B cell (primary cell): Measurements from ENCODE around the gene DIABLO. TPM values are rescaled to one million over a fixed set of nuclear protein-coding genes. Genes with fewer than 3 reads are reported as not detected.

Experiments used
- ATAC-seq: fragments of 200-7000 bp; cut with Tn5 transposase; one replicate; pipeline ENCODE4 v1.10.0; 2021; ENCODE audit warnings: low read depth, mild to moderate bottlenecking, moderate number of reproducible peaks, moderate library complexity
- CTCF ChIA-PET: fragments of 350-600 bp; sonication (Branson Sonifier 250); formaldehyde crosslinking; loops from one replicate; lab custom pipeline; 2021; ENCODE audit warnings: antibody characterized with exemption, inconsistent platforms; lab: Charles Lee
- POLR2A ChIA-PET: fragments of 350-600 bp; sonication (Branson Sonifier 250); formaldehyde crosslinking; loops from one replicate; lab custom pipeline; 2021; ENCODE audit warnings: antibody characterized with exemption; lab: Charles Lee
- DNase-seq: peaks from one replicate; pipeline ENCODE4 v3.0.0; 2013
- H2AFZ ChIP-seq: 2 replicates; pipeline ENCODE4 v1.6.1; 2012; ENCODE audit warnings: mild to moderate bottlenecking, low read depth, low read length; ENCODE audit not compliant: insufficient read depth, poor library complexity, severe bottlenecking
- H3K27ac ChIP-seq, 2 donors: 1 replicate in 1 of 2; 2 replicates in 1 of 2; pipeline ENCODE4 v1.5.1; 2012 to 2013; ENCODE audit warnings: low read length in 2 of 2, mild to moderate bottlenecking in 2 of 2, moderate library complexity in 1 of 2
- H3K27me3 ChIP-seq, 4 experiments: fragments of 200-600 bp in 1 of 4; sonication (generic) in 1 of 4; replicated peaks in 1 of 4; 1 replicate in 2 of 4; 2 replicates in 2 of 4; pipeline versions ENCODE4 v1.6.1 to v1.7.0; 2013 to 2016; ENCODE audit warnings: low read length in 3 of 4, mild to moderate bottlenecking in 2 of 4, mixed read lengths in 1 of 4, moderate library complexity in 1 of 4; ENCODE audit not compliant: insufficient read depth in 4 of 4, control insufficient read depth in 3 of 4; ENCODE audit errors: control extremely low read depth in 1 of 4
- H3K36me3 ChIP-seq, 2 experiments: replicated peaks in 1 of 2; 1 replicate in 1 of 2; 2 replicates in 1 of 2; pipeline versions ENCODE4 v1.6.1 to v1.7.1; 2013; ENCODE audit warnings: low read length in 1 of 2; ENCODE audit not compliant: insufficient read depth in 2 of 2, control insufficient read depth in 1 of 2; ENCODE audit errors: control extremely low read depth in 1 of 2, extremely low read depth in 1 of 2
- H3K4me1 ChIP-seq, 2 donors: fragments of 200-600 bp in 1 of 2; sonication (generic) in 1 of 2; 1 replicate in 1 of 2; 2 replicates in 1 of 2; pipeline versions ENCODE4 v1.5.1 to v1.6.1; 2013 to 2017; ENCODE audit warnings: low read length in 2 of 2; ENCODE audit not compliant: control insufficient read depth in 2 of 2, insufficient read depth in 2 of 2
- H3K4me2 ChIP-seq: replicated peaks from 2 replicates; pipeline ENCODE3; 2012; ENCODE audit warnings: mild to moderate bottlenecking, low read depth, low read length; ENCODE audit not compliant: poor library complexity, severe bottlenecking
- H3K4me3 ChIP-seq, 5 experiments: fragments of 200-600 bp in 1 of 5; sonication (generic) in 1 of 5; 1 replicate in 3 of 5; 2 replicates in 2 of 5; pipeline versions ENCODE4 v1.5.1 to v1.7.0; 2011 to 2016; ENCODE audit warnings: low read length in 4 of 5, mild to moderate bottlenecking in 4 of 5, low read depth in 2 of 5, control low read depth in 1 of 5, moderate library complexity in 1 of 5; ENCODE audit not compliant: insufficient read depth in 1 of 5; ENCODE audit errors: control extremely low read depth in 1 of 5, extremely low read depth in 1 of 5
- H3K79me2 ChIP-seq: fragments of 200-600 bp; sonication (generic); one replicate; pipeline ENCODE4 v1.6.0; 2016; ENCODE audit warnings: low read length; ENCODE audit not compliant: control insufficient read depth, insufficient read depth
- H3K9ac ChIP-seq: fragments of 200-600 bp; sonication (generic); 2 replicates; pipeline ENCODE4 v1.6.1; 2017; ENCODE audit warnings: mild to moderate bottlenecking, low read length, moderate library complexity
- H3K9me3 ChIP-seq, 3 donors: one replicate each; pipeline versions ENCODE4 v1.6.1 to v1.7.1; 2013; ENCODE audit warnings: low read length in 2 of 3; ENCODE audit not compliant: control insufficient read depth in 2 of 3, insufficient read depth in 1 of 3; ENCODE audit errors: control extremely low read depth in 1 of 3
- H4K20me1 ChIP-seq: 2 replicates; pipeline ENCODE4 v1.6.0; 2012; ENCODE audit warnings: mild to moderate bottlenecking, low read length; ENCODE audit not compliant: insufficient read depth, control insufficient read depth, poor library complexity, severe bottlenecking
- H3K27ac Mint-ChIP-seq: one replicate; pipeline ENCODE4 v1.8.0; 2021; ENCODE audit warnings: mixed read lengths
- H3K27me3 Mint-ChIP-seq: one replicate; pipeline ENCODE4 v1.8.0; 2021; ENCODE audit warnings: mixed read lengths
- H3K4me1 Mint-ChIP-seq: one replicate; pipeline ENCODE4 v1.8.0; 2021; ENCODE audit warnings: mixed read lengths
- H3K4me3 Mint-ChIP-seq: one replicate; pipeline ENCODE4 v1.8.0; 2021; ENCODE audit warnings: mixed read lengths
- H3K9me3 Mint-ChIP-seq: one replicate; pipeline ENCODE4 v1.8.0; 2022; ENCODE audit warnings: mixed read lengths; ENCODE audit not compliant: insufficient read depth
- EZH2 ChIP-seq: IDR thresholded peaks from 2 replicates; pipeline ENCODE4 v1.6.1; 2012; ENCODE audit warnings: borderline replicate concordance, low read depth, mild to moderate bottlenecking, moderate library complexity, low read length; ENCODE audit not compliant: insufficient read depth, poor library complexity, severe bottlenecking
- WGBS: methylation state at CpG from one replicate; pipeline ENCODE4 v1.1.5; 2013; ENCODE audit warnings: missing lambda C conversion rate; ENCODE audit not compliant: insufficient coverage; 5-methylcytosine and 5-hydroxymethylcytosine counted together
- intact Hi-C: fragments of 100-400 bp; cut with micrococcal nuclease; formaldehyde crosslinking; loops from one replicate; pipeline ENCODE4 v1.10.0; 2022
- polyA plus RNA-seq: library from polyadenylated mRNA; depleted of rRNA; stranded (reverse); fragments of >200 nt; gene quantifications from 2 replicates; pipeline ENCODE4 v1.2.3, GENCODE V29; 2012
- total RNA-seq, 2 donors: library from RNA; stranded (reverse); fragments of 120-200 nt in 1 of 2; gene quantifications; 1 replicate in 1 of 2; 2 replicates in 1 of 2; pipeline versions ENCODE4 v1.2.3 to v1.2.4, GENCODE V29; 2013 to 2022
- TF ChIP-seq, protein P1 (sequence below): fragments of 200-600 bp; IDR thresholded peaks from one replicate; pipeline ENCODE4 v1.8.0; 2022; ENCODE audit warnings: antibody characterized with exemption, mild to moderate bottlenecking

The DIABLO gene
- total and polyA plus RNA-seq, 2 donors (not counting 1 experiment from before 2014, with no cell fraction given): 36.8 to 44.6 TPM

GRCh38 chr12:122243965-122244364, 18.1 kb upstream of the DIABLO start:
- H3K4me2 ChIP-seq: no peak overlapping the region
- Mint-ChIP-seq H3K4me3 (no peak overlapping the region), H3K27ac (no peak overlapping the region), H3K27me3 (no peaks in the 10 kb centered on the region), H3K9me3 (no peaks in the 10 kb centered on the region), H3K4me1 (no peaks in the 10 kb centered on the region)
- no peaks in the 10 kb centered on the region for H3K79me2 ChIP-seq
- H3K9me3 ChIP-seq: no peaks in the 10 kb centered on the region
- no peaks in the 10 kb centered on the region for H4K20me1 ChIP-seq
- no peak for TF ChIP-seq EZH2
- TF ChIP-seq, protein P1, sequence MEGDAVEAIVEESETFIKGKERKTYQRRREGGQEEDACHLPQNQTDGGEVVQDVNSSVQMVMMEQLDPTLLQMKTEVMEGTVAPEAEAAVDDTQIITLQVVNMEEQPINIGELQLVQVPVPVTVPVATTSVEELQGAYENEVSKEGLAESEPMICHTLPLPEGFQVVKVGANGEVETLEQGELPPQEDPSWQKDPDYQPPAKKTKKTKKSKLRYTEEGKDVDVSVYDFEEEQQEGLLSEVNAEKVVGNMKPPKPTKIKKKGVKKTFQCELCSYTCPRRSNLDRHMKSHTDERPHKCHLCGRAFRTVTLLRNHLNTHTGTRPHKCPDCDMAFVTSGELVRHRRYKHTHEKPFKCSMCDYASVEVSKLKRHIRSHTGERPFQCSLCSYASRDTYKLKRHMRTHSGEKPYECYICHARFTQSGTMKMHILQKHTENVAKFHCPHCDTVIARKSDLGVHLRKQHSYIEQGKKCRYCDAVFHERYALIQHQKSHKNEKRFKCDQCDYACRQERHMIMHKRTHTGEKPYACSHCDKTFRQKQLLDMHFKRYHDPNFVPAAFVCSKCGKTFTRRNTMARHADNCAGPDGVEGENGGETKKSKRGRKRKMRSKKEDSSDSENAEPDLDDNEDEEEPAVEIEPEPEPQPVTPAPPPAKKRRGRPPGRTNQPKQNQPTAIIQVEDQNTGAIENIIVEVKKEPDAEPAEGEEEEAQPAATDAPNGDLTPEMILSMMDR: no peak
- H3K27me3 ChIP-seq: no peaks in the 10 kb centered on the region
- H3K27ac ChIP-seq: no peak overlapping the region
- ChIA-PET CTCF (interaction anchor here (0.8 kb wide), 1 partner anchor 227 kb away, joined by 3 read pairs; no protein-coding TSS in a partner anchor), POLR2A (no interaction called here)
- no peak for ATAC-seq
- no peak overlapping the region for H3K9ac ChIP-seq
- intact Hi-C loops: no loop called here
- 79% methylated on average over 2 of the region's 6 CpGs for WGBS
- no peak overlapping the region for H3K4me3 ChIP-seq
- no peaks in the 10 kb centered on the region for H3K4me1 ChIP-seq
- DNase-seq: no peak
- no peak overlapping the region for H2AFZ ChIP-seq
- H3K36me3 ChIP-seq: peaks cover 3 to 37% of the 10 kb centered on the region in 2 experiments

- no peaks in the 10 kb centered on the region for H4K20me1 ChIP-seq
- intact Hi-C loops: no loop called here
- H3K27me3 Mint-ChIP-seq: no peaks in the 10 kb centered on the region
- no peaks in the 10 kb centered on the region for H3K4me1 Mint-ChIP-seq
- H3K9ac ChIP-seq: no peak overlapping the region
- no peak overlapping the region for H3K4me2 ChIP-seq
- WGBS: 100% methylated on average over 3 of the region's 5 CpGs
- ATAC-seq (no peak), DNase-seq (no peak)
- no peak overlapping the region for H3K27ac Mint-ChIP-seq
- H2AFZ ChIP-seq: no peak overlapping the region
- no peaks in the 10 kb centered on the region for H3K4me1 ChIP-seq
- no peaks in the 10 kb centered on the region for H3K9me3 Mint-ChIP-seq
- H3K27ac ChIP-seq: no peak overlapping the region
- H3K27me3 ChIP-seq: no peaks in the 10 kb centered on the region
- no peaks in the 10 kb centered on the region for H3K79me2 ChIP-seq
- ChIA-PET POLR2A (no interaction called here), CTCF (interaction anchor here (0.5 to 0.7 kb wide), 2 partner anchors 35 to 40 kb away, joined by 3 to 6 read pairs; no protein-coding TSS in a partner anchor)
- H3K4me3 Mint-ChIP-seq: no peak overlapping the region
- no peak overlapping the region for H3K4me3 ChIP-seq
- H3K9me3 ChIP-seq: no peaks in the 10 kb centered on the region
- TF ChIP-seq, protein P1: no peak
- no peak for TF ChIP-seq EZH2
- peaks cover 4 to 46% of the 10 kb centered on the region in 2 experiments for H3K36me3 ChIP-seq
Measured at GRCh38 chr12:122238861-122239260, 13.0 kb upstream of the DIABLO start.
